ENCODE measurements around the gene STAM. TPM values are rescaled to one million over a fixed set of nuclear protein-coding genes. Genes with fewer than 3 reads are reported as not detected.

Gene STAM
- total and polyA plus RNA-seq, 2 donors = 18.2 to 19.8 TPM

DNA sequence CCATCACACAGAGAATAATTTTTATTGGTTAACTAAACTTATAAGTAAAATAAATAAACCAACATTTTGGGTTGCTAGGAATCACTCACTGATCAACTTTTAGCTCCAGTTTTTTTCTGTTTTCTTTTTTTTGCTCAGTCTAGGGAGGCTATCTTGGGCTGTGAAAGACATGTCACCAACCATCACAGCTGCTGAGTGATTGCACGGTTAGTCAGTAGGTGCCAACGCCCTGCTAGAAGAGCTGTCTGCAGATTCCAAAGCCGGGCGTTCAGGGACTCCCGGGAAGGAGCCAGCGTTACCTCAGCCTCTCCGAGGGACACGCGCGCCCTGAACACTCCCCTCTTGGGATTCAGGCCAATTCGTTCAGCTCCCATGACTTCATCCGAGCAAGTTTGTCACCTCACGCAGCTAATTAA is 604 bp upstream of the STAM start:
- Histone ChIP-seq H3K27me3 (ENCODE audit: control insufficient read depth in 2 of 2, insufficient read depth in 1 of 2, low read length in 1 of 2) (no peaks in the 10 kb centered on the region), H3K27ac (ENCODE audit: low read depth in 1 of 2, low read length in 1 of 2) (peak overlapping the region; percentile 93 to 98), H3K4me3 (ENCODE audit: low read length in 2 of 2) (peak overlapping the region; percentile 60 to 95), H3K36me3 (ENCODE audit: control insufficient read depth in 2 of 2, insufficient read depth in 2 of 2, low read length in 1 of 2) (peaks cover 0 to 5% of the 10 kb centered on the region in 2 donors), H3K4me1 (ENCODE audit: control insufficient read depth in 2 of 2, insufficient read depth in 2 of 2, low read length in 2 of 2) (peaks cover 16 to 24% of the 10 kb centered on the region in 2 donors), H3K9me3 (ENCODE audit: control insufficient read depth in 2 of 2, insufficient read depth in 1 of 2, low read length in 1 of 2) (peaks cover 0 to 3% of the 10 kb centered on the region in 2 donors)
- WGBS = under 1% methylated on average over 13 of the region's 13 CpGs
- no peak for DNase-seq (ENCODE audit: low read depth in 6 of 9, low spot score in 9 of 9)

DNA sequence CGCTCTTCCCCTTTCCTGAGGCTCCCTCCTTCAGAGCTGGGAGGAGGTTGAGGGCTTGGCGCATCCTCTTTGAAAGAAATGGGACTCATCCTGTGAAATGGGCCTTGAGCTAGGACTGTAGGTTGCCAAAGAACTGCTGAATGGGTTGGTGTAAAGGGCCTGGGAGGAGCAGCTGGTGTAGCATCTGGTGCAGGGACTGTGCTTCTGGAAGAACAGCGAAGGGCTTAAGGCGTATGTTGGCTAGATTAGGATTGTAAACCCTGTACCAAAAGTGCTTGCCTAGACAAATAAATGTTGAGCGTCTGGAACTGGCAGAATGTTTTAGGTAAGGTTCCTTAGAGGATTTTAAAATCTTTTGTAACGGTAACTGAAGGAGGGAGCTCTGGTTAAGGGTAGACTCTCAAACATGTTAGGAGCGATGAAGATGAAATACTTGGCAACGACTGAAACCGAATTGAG is 563 bp downstream of the STAM start:
- Histone ChIP-seq H3K9me3 (ENCODE audit: control insufficient read depth in 2 of 2, insufficient read depth in 1 of 2, low read length in 1 of 2) (peaks cover 0 to 4% of the 10 kb centered on the region in 2 donors), H3K36me3 (ENCODE audit: control insufficient read depth in 2 of 2, insufficient read depth in 2 of 2, low read length in 1 of 2) (peaks cover 0 to 8% of the 10 kb centered on the region in 2 donors), H3K27me3 (ENCODE audit: control insufficient read depth in 2 of 2, insufficient read depth in 1 of 2, low read length in 1 of 2) (no peaks in the 10 kb centered on the region), H3K4me3 (ENCODE audit: low read length in 2 of 2) (peak overlapping the region; percentile 60 to 95), H3K27ac (ENCODE audit: low read depth in 1 of 2, low read length in 1 of 2) (peak overlapping the region; percentile 93 to 98), H3K4me1 (ENCODE audit: control insufficient read depth in 2 of 2, insufficient read depth in 2 of 2, low read length in 2 of 2) (peaks cover 18 to 32% of the 10 kb centered on the region in 2 donors)
- DNase-seq (ENCODE audit: low read depth in 6 of 9, low spot score in 9 of 9) = peak in 3 of 9 donors; percentile 52 to 76 (median 59)
- 3% methylated on average over 9 of the region's 9 CpGs for WGBS

DNA sequence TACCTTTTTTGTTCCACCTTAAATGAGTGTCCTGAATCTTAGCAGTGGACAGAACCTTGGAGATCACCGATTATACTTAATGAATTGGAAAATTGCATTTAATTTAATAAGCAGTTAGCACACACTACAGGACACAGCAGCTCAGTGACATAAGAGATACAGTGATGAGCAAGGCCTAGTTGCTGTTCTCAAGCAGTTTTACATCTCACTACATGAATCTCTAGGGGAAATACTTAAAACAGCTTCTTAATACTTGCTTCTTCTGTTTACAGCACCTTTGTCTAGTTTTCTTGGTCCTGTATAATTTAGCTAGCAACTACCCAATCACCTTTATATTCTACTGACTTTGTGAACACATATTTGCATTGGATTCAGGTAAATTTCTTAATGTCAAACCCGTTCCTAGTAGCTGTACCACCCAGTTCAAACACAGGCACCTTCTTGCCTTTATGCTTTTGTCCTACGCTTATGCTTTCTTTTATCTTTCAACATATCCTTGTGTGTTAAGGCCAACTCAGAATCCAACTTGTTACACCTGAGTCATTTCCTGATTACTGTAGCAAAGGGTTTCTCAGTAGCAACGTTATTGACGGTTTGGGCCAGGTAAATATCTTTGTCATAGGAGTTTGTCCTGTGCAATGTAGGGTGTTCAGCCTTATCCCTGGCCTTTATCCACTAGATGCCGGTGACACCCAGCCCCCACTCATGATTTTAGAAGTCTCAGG is 1.8 kb downstream of the STAM start:
- peaks cover 20 to 39% of the 10 kb centered on the region in 2 donors for H3K4me1 ChIP-seq (ENCODE audit: control insufficient read depth in 2 of 2, insufficient read depth in 2 of 2, low read length in 2 of 2)
- H3K4me3 ChIP-seq (ENCODE audit: low read length in 2 of 2) = peak overlapping the region; percentile 60 to 95
- DNase-seq (ENCODE audit: low read depth in 6 of 9, low spot score in 9 of 9) = peak in 2 of 9 donors; percentile 35 to 66
- peaks cover 0 to 4% of the 10 kb centered on the region in 2 donors for H3K9me3 ChIP-seq (ENCODE audit: control insufficient read depth in 2 of 2, insufficient read depth in 1 of 2, low read length in 1 of 2)
- H3K27me3 ChIP-seq (ENCODE audit: control insufficient read depth in 2 of 2, insufficient read depth in 1 of 2, low read length in 1 of 2) = no peaks in the 10 kb centered on the region
- H3K27ac ChIP-seq (ENCODE audit: low read depth in 1 of 2, low read length in 1 of 2) = peak overlapping the region; percentile 80 to 98
- H3K36me3 ChIP-seq (ENCODE audit: control insufficient read depth in 2 of 2, insufficient read depth in 2 of 2, low read length in 1 of 2) = peaks cover 0 to 13% of the 10 kb centered on the region in 2 donors
- 38% methylated on average over 6 of the region's 6 CpGs for WGBS

DNA sequence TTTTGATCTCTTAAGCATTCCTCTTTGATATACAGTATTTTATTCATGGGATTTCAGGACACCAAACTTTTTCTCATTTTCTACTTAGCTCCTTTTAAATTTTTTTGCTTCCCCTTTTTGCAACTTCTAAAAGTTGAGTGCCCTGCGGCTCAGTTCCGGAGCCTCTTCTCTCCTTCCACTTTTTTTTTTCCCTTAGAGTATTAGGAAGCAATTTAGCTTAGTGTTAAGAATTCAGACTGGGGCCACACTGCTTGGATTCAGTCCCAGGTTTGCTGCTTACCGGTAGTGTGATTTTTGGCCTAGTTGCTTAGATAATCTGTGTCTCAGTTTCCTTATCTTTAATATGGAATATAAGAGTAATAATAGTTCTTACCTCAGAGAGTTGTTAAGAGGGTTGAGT is 3.4 kb downstream of the STAM start:
- Histone ChIP-seq H3K4me1 (ENCODE audit: control insufficient read depth in 2 of 2, insufficient read depth in 2 of 2, low read length in 2 of 2) (peaks cover 20 to 44% of the 10 kb centered on the region in 2 donors), H3K4me3 (ENCODE audit: low read length in 2 of 2) (peak overlapping the region in 1 of 2 donors; percentile 14), H3K27ac (ENCODE audit: low read depth in 1 of 2, low read length in 1 of 2) (no peak overlapping the region), H3K27me3 (ENCODE audit: control insufficient read depth in 2 of 2, insufficient read depth in 1 of 2, low read length in 1 of 2) (no peaks in the 10 kb centered on the region), H3K9me3 (ENCODE audit: control insufficient read depth in 2 of 2, insufficient read depth in 1 of 2, low read length in 1 of 2) (peaks cover 0 to 4% of the 10 kb centered on the region in 2 donors), H3K36me3 (ENCODE audit: control insufficient read depth in 2 of 2, insufficient read depth in 2 of 2, low read length in 1 of 2) (peaks cover 0 to 13% of the 10 kb centered on the region in 2 donors)
- 15% methylated on average over 3 of the region's 3 CpGs for WGBS
- no peak for DNase-seq (ENCODE audit: low read depth in 6 of 9, low spot score in 9 of 9)

DNA sequence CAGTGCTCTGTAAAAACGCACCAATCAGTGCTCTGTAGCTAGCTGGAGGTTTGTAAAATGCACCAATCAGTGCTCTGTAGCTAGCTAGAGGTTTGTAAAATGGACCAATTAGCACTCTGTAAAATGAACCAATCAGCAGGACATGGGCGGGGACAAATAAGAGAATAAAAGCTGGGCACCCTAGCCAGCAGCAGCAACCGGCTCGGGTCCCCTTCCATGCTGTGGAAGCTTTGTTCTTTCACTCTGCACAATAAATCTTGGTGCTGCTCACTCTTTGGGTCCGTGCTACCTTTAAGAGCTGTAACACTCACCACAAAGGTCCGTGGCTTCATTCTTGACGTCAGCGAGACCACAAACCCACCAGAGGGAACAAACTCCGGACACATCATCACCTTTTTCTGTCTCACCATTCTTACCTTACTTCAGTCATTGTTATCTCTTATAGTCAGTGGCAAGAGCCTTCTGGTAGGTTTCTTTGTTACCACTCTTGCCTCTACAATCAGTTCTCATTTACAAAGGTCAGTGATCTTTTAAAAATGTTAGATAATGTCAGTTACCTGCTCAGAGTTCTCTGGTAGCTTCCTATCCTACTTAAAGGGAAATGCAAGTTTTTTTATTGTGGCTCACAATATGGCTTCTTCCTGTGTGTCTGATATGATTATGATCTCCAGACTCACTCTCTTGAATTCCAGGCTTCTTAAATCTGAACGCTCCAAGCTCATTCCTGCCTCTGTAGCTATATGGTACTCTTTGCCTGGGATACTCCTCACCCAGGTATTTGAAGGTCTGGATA is 4.5 kb downstream of the STAM start:
- H3K27me3 ChIP-seq (ENCODE audit: control insufficient read depth in 2 of 2, insufficient read depth in 1 of 2, low read length in 1 of 2) = no peaks in the 10 kb centered on the region
- WGBS = 53% methylated on average over 10 of the region's 10 CpGs
- H3K4me3 ChIP-seq (ENCODE audit: low read length in 2 of 2) = peak overlapping the region in 1 of 2 donors; percentile 30
- peaks cover 20 to 40% of the 10 kb centered on the region in 2 donors for H3K4me1 ChIP-seq (ENCODE audit: control insufficient read depth in 2 of 2, insufficient read depth in 2 of 2, low read length in 2 of 2)
- peak in 2 of 9 donors; percentile 33 to 66 for DNase-seq (ENCODE audit: low read depth in 6 of 9, low spot score in 9 of 9)
- peaks cover 4 to 19% of the 10 kb centered on the region in 2 donors for H3K36me3 ChIP-seq (ENCODE audit: control insufficient read depth in 2 of 2, insufficient read depth in 2 of 2, low read length in 1 of 2)
- H3K9me3 ChIP-seq (ENCODE audit: control insufficient read depth in 2 of 2, insufficient read depth in 1 of 2, low read length in 1 of 2) = peaks cover 1 to 4% of the 10 kb centered on the region in 2 donors
- H3K27ac ChIP-seq (ENCODE audit: low read depth in 1 of 2, low read length in 1 of 2) = peak overlapping the region; percentile 69 to 74

DNA sequence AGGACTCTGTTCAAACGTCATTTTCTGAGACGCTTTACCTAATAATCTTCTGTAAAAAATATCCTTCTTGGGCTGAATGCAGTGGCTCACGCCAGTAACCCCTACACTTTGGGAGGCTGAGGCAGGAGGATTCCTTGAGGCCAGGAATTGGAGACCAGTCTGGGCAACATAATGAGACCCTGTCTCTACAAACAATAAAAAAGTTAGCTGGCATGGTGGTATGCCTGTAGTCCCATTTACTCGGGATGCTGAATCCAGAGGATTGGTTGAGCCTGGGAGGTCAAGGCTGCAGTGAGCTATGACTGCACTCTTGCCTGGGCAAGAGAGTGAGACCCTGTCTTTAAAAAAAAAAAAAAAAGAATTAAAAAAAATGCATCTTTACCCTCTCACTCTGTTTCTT is 5.1 kb downstream of the STAM start:
- H3K4me3 ChIP-seq (ENCODE audit: low read length in 2 of 2) = no peak overlapping the region
- peaks cover 6 to 24% of the 10 kb centered on the region in 2 donors for H3K36me3 ChIP-seq (ENCODE audit: control insufficient read depth in 2 of 2, insufficient read depth in 2 of 2, low read length in 1 of 2)
- H3K27ac ChIP-seq (ENCODE audit: low read depth in 1 of 2, low read length in 1 of 2) = peak overlapping the region in 1 of 2 donors; percentile 74
- H3K4me1 ChIP-seq (ENCODE audit: control insufficient read depth in 2 of 2, insufficient read depth in 2 of 2, low read length in 2 of 2) = peaks cover 20 to 40% of the 10 kb centered on the region in 2 donors
- WGBS = 94% methylated on average over 4 of the region's 4 CpGs
- no peak for DNase-seq (ENCODE audit: low read depth in 6 of 9, low spot score in 9 of 9)
- peaks cover 1 to 4% of the 10 kb centered on the region in 2 donors for H3K9me3 ChIP-seq (ENCODE audit: control insufficient read depth in 2 of 2, insufficient read depth in 1 of 2, low read length in 1 of 2)
- H3K27me3 ChIP-seq (ENCODE audit: control insufficient read depth in 2 of 2, insufficient read depth in 1 of 2, low read length in 1 of 2) = no peaks in the 10 kb centered on the region

DNA sequence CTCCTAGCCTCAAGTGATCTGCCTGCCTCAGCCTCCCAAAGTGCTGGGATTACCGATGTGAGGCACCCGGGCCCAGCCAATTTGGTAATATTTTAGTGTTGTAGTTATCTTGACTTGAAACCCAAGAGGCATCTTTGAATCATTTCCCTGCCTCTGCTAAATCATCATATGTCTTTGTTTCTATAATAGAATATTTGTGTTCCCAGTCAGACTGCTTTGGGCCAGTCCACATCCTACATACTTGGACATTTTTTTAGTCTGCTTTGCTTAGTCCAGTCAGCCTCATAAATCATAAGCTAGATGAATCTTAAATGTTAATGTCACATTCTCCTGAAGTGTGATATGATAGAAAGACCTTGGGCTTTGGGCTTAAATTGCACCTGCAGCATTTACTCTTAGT is 5.9 kb downstream of the STAM start:
- Histone ChIP-seq H3K27me3 (ENCODE audit: control insufficient read depth in 2 of 2, insufficient read depth in 1 of 2, low read length in 1 of 2) (no peaks in the 10 kb centered on the region), H3K36me3 (ENCODE audit: control insufficient read depth in 2 of 2, insufficient read depth in 2 of 2, low read length in 1 of 2) (peaks cover 6 to 24% of the 10 kb centered on the region in 2 donors), H3K9me3 (ENCODE audit: control insufficient read depth in 2 of 2, insufficient read depth in 1 of 2, low read length in 1 of 2) (peaks cover 1 to 4% of the 10 kb centered on the region in 2 donors), H3K4me1 (ENCODE audit: control insufficient read depth in 2 of 2, insufficient read depth in 2 of 2, low read length in 2 of 2) (peaks cover 20 to 40% of the 10 kb centered on the region in 2 donors), H3K27ac (ENCODE audit: low read depth in 1 of 2, low read length in 1 of 2) (no peak overlapping the region), H3K4me3 (ENCODE audit: low read length in 2 of 2) (no peak overlapping the region)
- DNase-seq (ENCODE audit: low read depth in 6 of 9, low spot score in 9 of 9) = no peak
- WGBS = 93% methylated on average over 2 of the region's 2 CpGs

DNA sequence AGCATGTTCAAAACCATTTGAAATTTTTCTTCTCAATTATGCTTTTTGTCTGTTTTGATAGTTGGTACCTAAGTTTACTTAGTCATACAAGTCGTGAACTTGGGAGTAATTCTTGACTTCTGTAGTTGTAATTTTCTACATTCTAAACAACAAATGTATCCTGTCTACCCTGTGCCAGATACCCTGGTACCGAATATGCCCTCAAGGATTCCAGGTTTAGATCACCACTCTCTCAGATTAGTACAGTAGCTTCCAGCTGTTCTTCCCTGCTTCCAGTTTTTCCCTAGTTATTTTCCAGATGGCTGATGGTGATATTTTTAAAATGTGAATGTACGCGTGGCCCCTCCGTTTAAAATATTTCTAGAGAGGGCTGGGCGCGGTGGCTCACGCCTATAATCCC is 6.5 kb downstream of the STAM start:
- no peak overlapping the region for H3K4me3 ChIP-seq (ENCODE audit: low read length in 2 of 2)
- H3K36me3 ChIP-seq (ENCODE audit: control insufficient read depth in 2 of 2, insufficient read depth in 2 of 2, low read length in 1 of 2) = peaks cover 6 to 24% of the 10 kb centered on the region in 2 donors
- DNase-seq (ENCODE audit: low read depth in 6 of 9, low spot score in 9 of 9) = no peak
- H3K27me3 ChIP-seq (ENCODE audit: control insufficient read depth in 2 of 2, insufficient read depth in 1 of 2, low read length in 1 of 2) = no peaks in the 10 kb centered on the region
- H3K9me3 ChIP-seq (ENCODE audit: control insufficient read depth in 2 of 2, insufficient read depth in 1 of 2, low read length in 1 of 2) = peaks cover 1 to 4% of the 10 kb centered on the region in 2 donors
- H3K4me1 ChIP-seq (ENCODE audit: control insufficient read depth in 2 of 2, insufficient read depth in 2 of 2, low read length in 2 of 2) = peaks cover 20 to 36% of the 10 kb centered on the region in 2 donors
- WGBS = 98% methylated on average over 8 of the region's 8 CpGs
- no peak overlapping the region for H3K27ac ChIP-seq (ENCODE audit: low read depth in 1 of 2, low read length in 1 of 2)

DNA sequence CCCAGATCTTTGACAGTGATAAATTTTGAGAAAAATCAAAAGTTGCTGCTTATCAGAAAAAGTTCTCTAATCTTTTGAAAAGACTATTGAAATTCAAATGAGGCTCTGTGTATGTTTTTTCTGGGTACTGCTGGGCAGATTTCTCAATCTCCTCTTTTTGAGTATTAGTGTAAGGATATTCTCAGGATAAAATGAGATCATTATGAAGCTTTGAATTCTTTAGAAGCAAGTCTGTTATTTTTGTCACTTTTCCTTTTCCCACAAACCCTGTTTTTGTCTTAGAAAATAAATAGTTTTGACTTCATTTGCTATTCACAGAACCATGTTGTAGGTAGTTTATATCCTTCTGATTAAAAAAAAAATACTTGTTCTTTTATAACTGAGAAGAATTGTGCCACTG is 7.9 kb downstream of the STAM start:
- no peak overlapping the region for H3K27ac ChIP-seq (ENCODE audit: low read depth in 1 of 2, low read length in 1 of 2)
- H3K4me1 ChIP-seq (ENCODE audit: control insufficient read depth in 2 of 2, insufficient read depth in 2 of 2, low read length in 2 of 2) = peaks cover 19 to 42% of the 10 kb centered on the region in 2 donors
- peaks cover 6 to 28% of the 10 kb centered on the region in 2 donors for H3K36me3 ChIP-seq (ENCODE audit: control insufficient read depth in 2 of 2, insufficient read depth in 2 of 2, low read length in 1 of 2)
- no peaks in the 10 kb centered on the region for H3K27me3 ChIP-seq (ENCODE audit: control insufficient read depth in 2 of 2, insufficient read depth in 1 of 2, low read length in 1 of 2)
- H3K9me3 ChIP-seq (ENCODE audit: control insufficient read depth in 2 of 2, insufficient read depth in 1 of 2, low read length in 1 of 2) = peaks cover 1 to 4% of the 10 kb centered on the region in 2 donors
- no peak for DNase-seq (ENCODE audit: low read depth in 6 of 9, low spot score in 9 of 9)
- H3K4me3 ChIP-seq (ENCODE audit: low read length in 2 of 2) = no peak overlapping the region

Measured in thymus (tissue), 11 donors.